LNCAP (cell line): ENCODE results near the gene PAQR3.

Experiments
- CTCF ChIP-seq: fragments of 450-650 bp; IDR thresholded peaks from 2 replicates; pipeline ENCODE4 v1.5.1; 2017; ENCODE audit warnings: mild to moderate bottlenecking

The PAQR3 gene

GRCh38 chr4:78938868-78939666 is at the start of gene PAQR3:
PAQR3 (minus strand) TSS chr4:78939438; CDS start chr4:78939224, 214 bp downstream.
- TF ChIP-seq CTCF: no peak

GRCh38 chr4:78987683-78988082 is 48.4 kb upstream of the PAQR3 start:
- TF ChIP-seq CTCF: no peak

- no peak for TF ChIP-seq CTCF
Measured at GRCh38 chr4:78984593-78984992, 45.4 kb upstream of the PAQR3 start.

- no peak for TF ChIP-seq CTCF
Measured at GRCh38 chr4:78975865-78976264, 36.6 kb upstream of the PAQR3 start.

- TF ChIP-seq CTCF: no peak
Measured at GRCh38 chr4:78971776-78972175, 32.5 kb upstream of the PAQR3 start.

GRCh38 chr4:78971326-78971725 is 32.1 kb upstream of the PAQR3 start:
- no peak for TF ChIP-seq CTCF

- no peak for TF ChIP-seq CTCF
Measured at GRCh38 chr4:78962597-78963115, 23.4 kb upstream of the PAQR3 start.

- no peak for TF ChIP-seq CTCF
Measured at GRCh38 chr4:78960926-78961325, 21.7 kb upstream of the PAQR3 start.
